GM20431 (cell line): Measurements from ENCODE around the gene CPSF3.
"Not testable (repeated sequence)": the region's sequence is repeated elsewhere in the genome, so short reads cannot be mapped to it uniquely, and the experiment has no call there.

Experiments
- in situ Hi-C: fragments of 300-500 bp; cut with MseI, MboI; formaldehyde crosslinking; loops from one replicate; pipeline ENCODE4 v1.15.0; 2020; ENCODE audit warnings: low sequenced_read_pairs; ENCODE audit not compliant: unreplicated experiment

CPSF3 gene

GRCh38 chr2:9493478-9493877 is 70.0 kb downstream of the CPSF3 start:
- in situ Hi-C loops, result no loop called here

- in situ Hi-C loops, result no loop called here
Observed at GRCh38 chr2:9494081-9494480, 70.6 kb downstream of the CPSF3 start.

GRCh38 chr2:9497017-9497416 is 73.6 kb downstream of the CPSF3 start:
- in situ Hi-C loops, result no loop called here

- in situ Hi-C loops, result no loop called here
Observed at GRCh38 chr2:9498210-9498609, 74.8 kb downstream of the CPSF3 start.

GRCh38 chr2:9508931-9509330 is 85.5 kb downstream of the CPSF3 start:
- in situ Hi-C loops, result no loop called here

- in situ Hi-C loops, result not testable (repeated sequence)
Observed at GRCh38 chr2:9513946-9514345, 90.5 kb downstream of the CPSF3 start.

GRCh38 chr2:9517118-9517782 is 93.8 kb downstream of the CPSF3 start:
- in situ Hi-C loops, result no loop called here

- in situ Hi-C loops, result no loop called here
Observed at GRCh38 chr2:9518163-9518562, 94.7 kb downstream of the CPSF3 start.

GRCh38 chr2:9518780-9519179 is 95.3 kb downstream of the CPSF3 start:
- in situ Hi-C loops, result no loop called here

GRCh38 chr2:9519250-9519649 is 95.8 kb downstream of the CPSF3 start:
- in situ Hi-C loops, result no loop called here
